ENCODE results near the gene SUSD1. TPM values are rescaled to one million over a fixed set of nuclear protein-coding genes. Genes with fewer than 3 reads are reported as not detected.

SUSD1 gene
- polyA plus RNA-seq, 1 donor (not counting 4 experiments of a cell fraction or from before 2014, with no cell fraction given) = 3.6 TPM

- no peak for DNase-seq (ENCODE audit: low read depth, low spot score)
- H2AFZ ChIP-seq (ENCODE audit: control insufficient read depth, low read length) = no peak overlapping the region
- no peak overlapping the region for H3K9ac ChIP-seq (ENCODE audit: control insufficient read depth, extremely low read depth, insufficient read depth, low read length)
- dilution Hi-C loops (cut with MboI; ENCODE audit: extremely low pct_ligation_motif_present, low sequenced_read_pairs) = no loop called here
- H3K27me3 ChIP-seq (ENCODE audit: control insufficient read depth, extremely low read depth, insufficient read depth, low read length) = no peaks in the 10 kb centered on the region
- no peak for TF ChIP-seq EZH2 (IDR thresholded peaks at IDR 0.05; ENCODE audit: low read length)
- TF ChIP-seq CTCF (optimal IDR thresholded peaks at IDR 0.05 in 1 of 3, IDR thresholded peaks at IDR 0.05 in 1 of 3, conservative IDR thresholded peaks at IDR 0.05 in 1 of 3; ENCODE audit: extremely low read depth in 1 of 3, insufficient read depth in 2 of 3, low read length in 3 of 3) = no peak
- H3K9me3 ChIP-seq (ENCODE audit: control insufficient read depth, low read depth, low read length) = no peaks in the 10 kb centered on the region
- H4K20me1 ChIP-seq (ENCODE audit: control insufficient read depth, extremely low read depth, insufficient read depth, low read length) = no peaks in the 10 kb centered on the region
- H3K4me2 ChIP-seq (ENCODE audit: control insufficient read depth, extremely low read depth, insufficient read depth, low read depth, low read length) = no peak overlapping the region
- no peaks in the 10 kb centered on the region for H3K36me3 ChIP-seq (ENCODE audit: control insufficient read depth in 2 of 2, extremely low read depth in 1 of 2, insufficient read depth in 2 of 2, low read length in 2 of 2)
- no peak overlapping the region for H3K4me3 ChIP-seq (ENCODE audit: control insufficient read depth in 2 of 3, extremely low read depth in 1 of 3, insufficient read depth in 2 of 3, low read depth in 1 of 3, low read length in 3 of 3)
- H3K4me1 ChIP-seq (ENCODE audit: control insufficient read depth, extremely low read depth, insufficient read depth, low read length) = peaks cover 20% of the 10 kb centered on the region
- FAIRE-seq = no peak
- H3K27ac ChIP-seq (ENCODE audit: control insufficient read depth, insufficient read depth, low read length) = no peak overlapping the region
- H3K9me1 ChIP-seq (ENCODE audit: control insufficient read depth, extremely low read depth, insufficient read depth, low read length) = no peaks in the 10 kb centered on the region
- H3K79me2 ChIP-seq (ENCODE audit: control insufficient read depth, insufficient read depth, low read length) = no peaks in the 10 kb centered on the region
Measured at GRCh38 chr9:112010537-112010936, 164.6 kb downstream of the SUSD1 start.

- Histone ChIP-seq H3K9ac (ENCODE audit: control insufficient read depth, extremely low read depth, insufficient read depth, low read length) (no peak overlapping the region), H3K4me2 (ENCODE audit: control insufficient read depth, extremely low read depth, insufficient read depth, low read depth, low read length) (no peak overlapping the region), H4K20me1 (ENCODE audit: control insufficient read depth, extremely low read depth, insufficient read depth, low read length) (no peaks in the 10 kb centered on the region), H3K27ac (ENCODE audit: control insufficient read depth, insufficient read depth, low read length) (no peak overlapping the region), H3K27me3 (ENCODE audit: control insufficient read depth, extremely low read depth, insufficient read depth, low read length) (no peaks in the 10 kb centered on the region), H3K4me3 (ENCODE audit: control insufficient read depth in 2 of 3, extremely low read depth in 1 of 3, insufficient read depth in 2 of 3, low read depth in 1 of 3, low read length in 3 of 3) (no peak overlapping the region), H3K9me1 (ENCODE audit: control insufficient read depth, extremely low read depth, insufficient read depth, low read length) (no peaks in the 10 kb centered on the region), H3K4me1 (ENCODE audit: control insufficient read depth, extremely low read depth, insufficient read depth, low read length) (peaks cover 18% of the 10 kb centered on the region), H3K79me2 (ENCODE audit: control insufficient read depth, insufficient read depth, low read length) (no peaks in the 10 kb centered on the region), H3K9me3 (ENCODE audit: control insufficient read depth, low read depth, low read length) (no peaks in the 10 kb centered on the region), H2AFZ (ENCODE audit: control insufficient read depth, low read length) (no peak overlapping the region), H3K36me3 (ENCODE audit: control insufficient read depth in 2 of 2, extremely low read depth in 1 of 2, insufficient read depth in 2 of 2, low read length in 2 of 2) (no peaks in the 10 kb centered on the region)
- no peak for FAIRE-seq
- no peak for TF ChIP-seq CTCF (optimal IDR thresholded peaks at IDR 0.05 in 1 of 3, IDR thresholded peaks at IDR 0.05 in 1 of 3, conservative IDR thresholded peaks at IDR 0.05 in 1 of 3; ENCODE audit: extremely low read depth in 1 of 3, insufficient read depth in 2 of 3, low read length in 3 of 3)
- no peak for TF ChIP-seq EZH2 (IDR thresholded peaks at IDR 0.05; ENCODE audit: low read length)
- dilution Hi-C loops (cut with MboI; ENCODE audit: extremely low pct_ligation_motif_present, low sequenced_read_pairs) = no loop called here
- no peak for DNase-seq (ENCODE audit: low read depth, low spot score)
Measured at GRCh38 chr9:112009656-112010055, 165.4 kb downstream of the SUSD1 start.

Data from keratinocyte (primary cell).